Transverse colon (tissue), 4 donors: ENCODE results near the gene TXNL1. TPM values are rescaled to one million over a fixed set of nuclear protein-coding genes. Genes with fewer than 3 reads are reported as not detected.

Source experiments
- DNase-seq: peaks from one replicate; pipeline ENCODE4 v3.0.0-alpha.2; 2019
- H3K27ac ChIP-seq, 4 donors: fragments of 200-600 bp; sonication (generic); 2 replicates each; pipeline ENCODE4 v1.5.1; 2016 to 2018; ENCODE audit warnings: inconsistent platforms in 4 of 4
- H3K27me3 ChIP-seq: fragments of 200-600 bp; sonication (generic); 2 replicates; pipeline ENCODE4 v1.5.1; 2017; ENCODE audit warnings: inconsistent platforms
- H3K36me3 ChIP-seq, 4 donors: fragments of 200-600 bp; sonication (generic); 2 replicates each; pipeline ENCODE4 v1.5.1; 2017 to 2019; ENCODE audit warnings: inconsistent platforms in 4 of 4
- H3K4me1 ChIP-seq, 4 donors: fragments of 200-600 bp; sonication (generic); 2 replicates each; pipeline ENCODE4 v1.5.1; 2017 to 2020; ENCODE audit warnings: inconsistent platforms in 4 of 4
- H3K4me3 ChIP-seq, 4 donors: fragments of 200-600 bp; sonication (generic); 1 replicate in 1 of 4; 2 replicates in 3 of 4; pipeline versions ENCODE4 v1.5.1 to v1.6.1; 2017 to 2019; ENCODE audit warnings: inconsistent platforms in 4 of 4
- H3K9me3 ChIP-seq, 2 donors: fragments of 200-600 bp; sonication (generic); 2 replicates each; pipeline ENCODE4 v1.5.1; 2017 to 2019; ENCODE audit warnings: inconsistent platforms in 2 of 2
- CTCF ChIP-seq, 5 experiments: fragments of 200-600 bp in 3 of 5; fragments of 450-650 bp in 2 of 5; sonication (generic) in 3 of 5; IDR thresholded peaks; 1 replicate in 2 of 5; 2 replicates in 3 of 5; pipeline ENCODE4 v1.5.1; 2016 to 2017; ENCODE audit warnings: antibody characterized with exemption in 5 of 5, inconsistent platforms in 3 of 5, mild to moderate bottlenecking in 2 of 5, moderate library complexity in 1 of 5
- EP300 ChIP-seq: sonication (generic); formaldehyde crosslinking; IDR thresholded peaks from one replicate; pipeline ENCODE4 v1.6.1; 2017; ENCODE audit warnings: antibody characterized with exemption, low read depth
- POLR2A ChIP-seq: fragments of 450-650 bp; IDR thresholded peaks from one replicate; pipeline ENCODE4 v1.6.1; 2016; ENCODE audit warnings: antibody characterized with exemption, mild to moderate bottlenecking, moderate library complexity
- POLR2AphosphoS5 ChIP-seq, 3 donors: sonication (generic); formaldehyde crosslinking; IDR thresholded peaks; one replicate each; pipeline ENCODE4 v1.6.1; 2016; ENCODE audit warnings: antibody characterized with exemption in 3 of 3
- WGBS, 2 donors: methylation state at CpG; one replicate each; pipeline ENCODE4 v1.1.5; 2018; ENCODE audit warnings: low coverage in 1 of 2; 5-methylcytosine and 5-hydroxymethylcytosine counted together
- in situ Hi-C, 4 donors: fragments of 200-750 bp; cut with MboI; loops; one replicate each; pipeline versions ENCODE4 v1.15.0 to v1.15.1; 2017; ENCODE audit warnings: low sequenced_read_pairs in 3 of 4, low pct_ligation_motif_present in 1 of 4, low pct_unique_long_range_greater_than_20kb in 1 of 4
- intact Hi-C: fragments of 100-400 bp; cut with DNase I; formaldehyde crosslinking; loops from one replicate; pipeline ENCODE4 v1.15.1; 2023; ENCODE audit warnings: low total_unique reads
- total RNA-seq, 4 donors: library from RNA; depleted of rRNA; stranded (reverse); fragments of >200 nt; gene quantifications; one replicate each; pipeline ENCODE4 v1.1.0, GENCODE V29; 2016

Gene TXNL1
- total RNA-seq, 4 donors from 2014 or later = 3.0 to 42.1 (median 18.0) TPM

- WGBS, 2 donors = 50 to 69% methylated on average over 7 of the region's 7 CpGs
- Histone ChIP-seq H3K27me3 (no peaks in the 10 kb centered on the region), H3K4me1 (peaks cover 3 to 74% (median 25%) of the 10 kb centered on the region in 4 donors), H3K9me3 (no peaks in the 10 kb centered on the region), H3K4me3 (no peak overlapping the region), H3K27ac (peak overlapping the region in 1 of 4 donors; percentile 33), H3K36me3 (no peaks in the 10 kb centered on the region)
- intact Hi-C loops (no loop called here), in situ Hi-C loops (no loop called here)
- TF ChIP-seq POLR2AphosphoS5 (IDR thresholded peaks at IDR 0.05) (no peak), EP300 (no peak), CTCF (IDR thresholded peaks at IDR 0.05) (no peak), POLR2A (no peak)
- DNase-seq = no peak
Measured at GRCh38 chr18:56632070-56633022, 6.0 kb downstream of the TXNL1 start.

GRCh38 chr18:56627991-56628390, 10.4 kb downstream of the TXNL1 start:
- 74 to 79% methylated on average over 2 of the region's 2 CpGs for WGBS, 2 donors
- Histone ChIP-seq H3K9me3 (no peaks in the 10 kb centered on the region), H3K4me1 (peaks cover 0 to 55% (median 14%) of the 10 kb centered on the region in 4 donors)

GRCh38 chr18:56615738-56616520, 22.5 kb downstream of the TXNL1 start:
- H3K27me3 ChIP-seq = no peaks in the 10 kb centered on the region
- no peak for TF ChIP-seq POLR2A
- TF ChIP-seq POLR2AphosphoS5 (IDR thresholded peaks at IDR 0.05) = no peak
- TF ChIP-seq EP300 = no peak
- TF ChIP-seq CTCF (IDR thresholded peaks at IDR 0.05) = no peak
- peak overlapping the region in 2 of 4 donors; percentile 53 to 55 for H3K27ac ChIP-seq
- H3K4me3 ChIP-seq = no peak overlapping the region
- peak; percentile 20 for DNase-seq
- in situ Hi-C loops = no loop called here
- peaks cover 0 to 74% (median 14%) of the 10 kb centered on the region in 4 donors for H3K36me3 ChIP-seq
- intact Hi-C loops = no loop called here
- H3K4me1 ChIP-seq = peaks cover 0 to 23% (median 9%) of the 10 kb centered on the region in 4 donors
- WGBS, 2 donors = 43 to 57% methylated on average over 5 to 7 of the region's 7 CpGs
- H3K9me3 ChIP-seq = no peaks in the 10 kb centered on the region

More at GRCh38 chr18:56627991-56628390, 10.4 kb downstream of the TXNL1 start:
- no peak for TF ChIP-seq POLR2AphosphoS5 (IDR thresholded peaks at IDR 0.05)
- TF ChIP-seq CTCF (IDR thresholded peaks at IDR 0.05) = no peak
- no peak for TF ChIP-seq POLR2A
- TF ChIP-seq EP300 = no peak
- no peak overlapping the region for H3K4me3 ChIP-seq
- no peaks in the 10 kb centered on the region for H3K27me3 ChIP-seq
- H3K27ac ChIP-seq = no peak overlapping the region
- DNase-seq = no peak
- H3K36me3 ChIP-seq = peaks cover 0 to 12% (median 6%) of the 10 kb centered on the region in 4 donors
- in situ Hi-C loops = no loop called here
- intact Hi-C loops = loop anchor here (2.0 kb wide), 1 partner anchor 51 kb away; no protein-coding TSS in a partner anchor

- no peak overlapping the region for H3K4me3 ChIP-seq
- H3K27ac ChIP-seq = peak overlapping the region in 1 of 4 donors; percentile 46
- in situ Hi-C loops (no loop called here), intact Hi-C loops (no loop called here)
- 64 to 68% methylated on average over 2 of the region's 2 CpGs for WGBS, 2 donors
- H3K9me3 ChIP-seq = no peaks in the 10 kb centered on the region
- TF ChIP-seq CTCF (IDR thresholded peaks at IDR 0.05) (no peak), POLR2AphosphoS5 (IDR thresholded peaks at IDR 0.05) (no peak), POLR2A (no peak), EP300 (no peak)
- peaks cover 0 to 6% (median 0%) of the 10 kb centered on the region in 4 donors for H3K4me1 ChIP-seq
- no peak for DNase-seq
- H3K27me3 ChIP-seq = no peaks in the 10 kb centered on the region
- peaks cover 0 to 62% (median 13%) of the 10 kb centered on the region in 4 donors for H3K36me3 ChIP-seq
Measured at GRCh38 chr18:56606618-56607017, 31.8 kb downstream of the TXNL1 start.
